Nephron progenitor cell (in vitro differentiated cells): ENCODE results near the gene NR3C2.
A peak's percentile ranks its signal among the peaks of the same experiment; 100 is the strongest.

Experiments
- DNase-seq: peaks from one replicate; pipeline ENCODE4 v3.0.0; 2021
- H3K27ac Mint-ChIP-seq: 2 replicates; pipeline ENCODE4 v1.8.0; 2021; ENCODE audit warnings: mild to moderate bottlenecking, moderate library complexity, mixed read lengths
- H3K27me3 Mint-ChIP-seq: 2 replicates; pipeline ENCODE4 v1.8.0; 2021; ENCODE audit warnings: mild to moderate bottlenecking, low read depth, mixed read lengths; ENCODE audit not compliant: poor library complexity
- H3K36me3 Mint-ChIP-seq: 2 replicates; pipeline ENCODE4 v1.8.0; 2021; ENCODE audit warnings: low read depth, mixed read lengths
- H3K4me1 Mint-ChIP-seq: 2 replicates; pipeline ENCODE4 v1.8.0; 2021; ENCODE audit warnings: mixed read lengths
- H3K4me3 Mint-ChIP-seq: 2 replicates; pipeline ENCODE4 v1.8.0; 2021; ENCODE audit warnings: mild to moderate bottlenecking, moderate library complexity, mixed read lengths
- H3K9me3 Mint-ChIP-seq: 2 replicates; pipeline ENCODE4 v1.8.0; 2021; ENCODE audit warnings: mild to moderate bottlenecking, moderate library complexity, mixed read lengths
- TF ChIP-seq, protein P1 (sequence below): fragments of 200-600 bp; sonication (generic); IDR thresholded peaks from 2 replicates; pipeline ENCODE4 v1.5.0; 2021; ENCODE audit warnings: antibody characterized with exemption

Gene NR3C2

DNA sequence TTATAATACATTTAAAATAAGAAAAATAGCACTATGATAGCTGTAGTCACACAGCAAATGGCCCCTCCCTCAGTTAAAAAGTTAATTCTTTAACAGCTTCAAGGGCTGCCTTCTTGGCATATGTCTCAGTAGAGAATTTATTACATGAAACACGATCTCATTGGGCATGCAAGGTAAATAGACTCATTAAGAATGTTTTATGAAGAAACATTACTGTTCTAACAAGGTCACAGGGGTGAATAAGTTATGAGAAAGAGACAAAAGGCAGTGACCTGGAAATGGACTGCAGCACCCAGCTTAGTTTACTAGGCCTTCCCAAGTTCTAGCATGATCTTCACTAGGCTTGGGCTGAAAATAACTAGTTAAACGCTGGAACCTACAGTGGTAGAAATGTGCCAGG is 277.7 kb downstream of the NR3C2 start:
- H3K4me3 Mint-ChIP-seq = no peak overlapping the region
- no peaks in the 10 kb centered on the region for H3K27me3 Mint-ChIP-seq

DNA sequence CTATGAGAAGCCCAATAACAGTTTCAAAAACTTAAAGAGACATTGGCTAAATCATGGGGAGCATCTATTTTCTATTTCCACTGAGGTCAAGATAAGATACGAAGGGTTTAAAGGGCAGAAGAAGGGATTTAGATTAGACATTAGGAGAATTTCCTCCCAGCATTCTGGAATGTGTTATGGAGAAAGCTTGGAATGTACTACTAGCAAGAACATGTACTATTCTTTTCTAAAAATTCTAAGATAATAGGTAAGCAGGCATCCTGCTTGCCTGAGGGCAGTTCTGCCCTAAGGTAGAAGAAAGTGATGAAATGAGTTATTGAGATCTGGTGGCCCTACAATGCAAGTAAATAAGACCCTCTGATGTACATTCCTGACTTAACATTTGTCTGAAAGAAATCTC is 279.2 kb downstream of the NR3C2 start:
- no peaks in the 10 kb centered on the region for H3K9me3 Mint-ChIP-seq
- no peak for DNase-seq
- peak overlapping the region; percentile 95 for H3K27ac Mint-ChIP-seq
- TF ChIP-seq, protein P1, sequence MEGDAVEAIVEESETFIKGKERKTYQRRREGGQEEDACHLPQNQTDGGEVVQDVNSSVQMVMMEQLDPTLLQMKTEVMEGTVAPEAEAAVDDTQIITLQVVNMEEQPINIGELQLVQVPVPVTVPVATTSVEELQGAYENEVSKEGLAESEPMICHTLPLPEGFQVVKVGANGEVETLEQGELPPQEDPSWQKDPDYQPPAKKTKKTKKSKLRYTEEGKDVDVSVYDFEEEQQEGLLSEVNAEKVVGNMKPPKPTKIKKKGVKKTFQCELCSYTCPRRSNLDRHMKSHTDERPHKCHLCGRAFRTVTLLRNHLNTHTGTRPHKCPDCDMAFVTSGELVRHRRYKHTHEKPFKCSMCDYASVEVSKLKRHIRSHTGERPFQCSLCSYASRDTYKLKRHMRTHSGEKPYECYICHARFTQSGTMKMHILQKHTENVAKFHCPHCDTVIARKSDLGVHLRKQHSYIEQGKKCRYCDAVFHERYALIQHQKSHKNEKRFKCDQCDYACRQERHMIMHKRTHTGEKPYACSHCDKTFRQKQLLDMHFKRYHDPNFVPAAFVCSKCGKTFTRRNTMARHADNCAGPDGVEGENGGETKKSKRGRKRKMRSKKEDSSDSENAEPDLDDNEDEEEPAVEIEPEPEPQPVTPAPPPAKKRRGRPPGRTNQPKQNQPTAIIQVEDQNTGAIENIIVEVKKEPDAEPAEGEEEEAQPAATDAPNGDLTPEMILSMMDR = no peak
- H3K27me3 Mint-ChIP-seq = no peaks in the 10 kb centered on the region
- peaks cover 79% of the 10 kb centered on the region for H3K4me1 Mint-ChIP-seq
- peak overlapping the region; percentile 1 for H3K4me3 Mint-ChIP-seq
- no peaks in the 10 kb centered on the region for H3K36me3 Mint-ChIP-seq

More for the DNA sequence above, 277.7 kb downstream of the NR3C2 start:
- Mint-ChIP-seq H3K4me1 (peaks cover 81% of the 10 kb centered on the region), H3K9me3 (no peaks in the 10 kb centered on the region), H3K27ac (peak overlapping the region; percentile 98), H3K36me3 (no peaks in the 10 kb centered on the region)
- TF ChIP-seq, protein P1 = no peak
- peak; percentile 12 for DNase-seq

DNA sequence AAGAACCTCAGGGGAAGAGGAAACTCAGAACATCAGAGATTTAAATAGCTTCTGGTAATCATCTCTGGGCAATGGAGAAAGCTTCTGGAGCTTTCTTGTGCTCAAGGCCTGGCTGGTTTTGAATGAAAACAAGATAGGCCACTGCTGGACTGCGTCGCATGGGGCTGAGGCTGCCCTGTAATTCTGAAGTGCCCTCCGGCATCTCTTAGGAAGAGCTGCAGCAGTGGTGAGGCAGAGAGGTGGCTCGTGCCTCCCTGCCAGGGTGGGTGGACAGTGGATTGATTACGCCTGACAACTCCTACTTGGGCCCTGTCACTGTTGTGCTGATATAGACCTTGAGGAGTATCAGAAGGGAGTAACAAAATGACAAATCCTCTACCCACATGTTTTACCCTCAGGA is 279.7 kb downstream of the NR3C2 start:
- Mint-ChIP-seq H3K36me3 (no peaks in the 10 kb centered on the region), H3K27ac (peak overlapping the region; percentile 95), H3K4me1 (peaks cover 74% of the 10 kb centered on the region), H3K4me3 (peak overlapping the region; percentile 1), H3K9me3 (no peaks in the 10 kb centered on the region), H3K27me3 (no peaks in the 10 kb centered on the region)
- TF ChIP-seq, protein P1 = no peak
- peak; percentile 10 for DNase-seq

DNA sequence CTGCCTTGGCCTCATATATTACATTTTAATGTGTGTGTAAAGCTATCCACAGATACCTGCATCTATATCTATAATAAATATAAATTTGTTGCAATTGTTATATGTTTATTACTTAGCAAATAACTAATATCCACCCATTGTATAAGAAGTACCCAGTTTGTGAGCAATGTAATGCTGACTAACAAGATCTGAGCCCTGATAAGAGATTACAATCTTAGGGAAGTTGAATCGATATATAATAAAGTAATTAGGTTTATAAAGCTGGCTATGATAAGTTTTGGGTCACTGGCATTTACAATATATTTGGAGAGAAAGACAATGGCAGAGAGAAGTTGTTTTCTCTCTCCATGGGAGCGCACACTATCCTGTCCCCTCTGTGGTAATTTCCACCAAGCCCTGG is 280.6 kb downstream of the NR3C2 start:
- DNase-seq = no peak
- TF ChIP-seq, protein P1 = no peak
- Mint-ChIP-seq H3K27ac (peak overlapping the region; percentile 95), H3K27me3 (no peaks in the 10 kb centered on the region), H3K36me3 (no peaks in the 10 kb centered on the region), H3K4me3 (no peak overlapping the region), H3K9me3 (no peaks in the 10 kb centered on the region), H3K4me1 (peaks cover 65% of the 10 kb centered on the region)

DNA sequence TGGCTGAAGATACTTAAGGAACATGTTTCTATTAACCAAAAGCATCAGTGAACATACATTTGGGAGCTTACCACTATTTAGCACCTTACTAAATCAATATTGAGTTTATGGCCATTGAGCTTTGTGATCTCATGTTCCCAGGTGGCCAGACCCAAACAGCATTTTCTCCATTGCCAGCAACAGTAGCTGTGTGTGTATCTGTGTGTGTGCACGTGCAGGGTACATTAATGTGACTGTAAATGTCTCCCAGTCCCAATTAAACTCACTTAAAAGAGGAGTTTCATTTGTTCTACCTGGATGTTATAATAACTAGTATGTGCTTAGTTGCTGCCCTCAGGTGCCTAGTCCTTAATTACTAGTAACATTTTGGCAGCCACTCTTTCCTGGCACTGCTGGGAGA is 282.4 kb downstream of the NR3C2 start:
- Mint-ChIP-seq H3K4me3 (no peak overlapping the region), H3K36me3 (no peaks in the 10 kb centered on the region), H3K9me3 (peaks cover 9% of the 10 kb centered on the region), H3K27ac (no peak overlapping the region), H3K4me1 (peaks cover 51% of the 10 kb centered on the region), H3K27me3 (peaks cover 3% of the 10 kb centered on the region)
- DNase-seq = no peak
- TF ChIP-seq, protein P1 = no peak

DNA sequence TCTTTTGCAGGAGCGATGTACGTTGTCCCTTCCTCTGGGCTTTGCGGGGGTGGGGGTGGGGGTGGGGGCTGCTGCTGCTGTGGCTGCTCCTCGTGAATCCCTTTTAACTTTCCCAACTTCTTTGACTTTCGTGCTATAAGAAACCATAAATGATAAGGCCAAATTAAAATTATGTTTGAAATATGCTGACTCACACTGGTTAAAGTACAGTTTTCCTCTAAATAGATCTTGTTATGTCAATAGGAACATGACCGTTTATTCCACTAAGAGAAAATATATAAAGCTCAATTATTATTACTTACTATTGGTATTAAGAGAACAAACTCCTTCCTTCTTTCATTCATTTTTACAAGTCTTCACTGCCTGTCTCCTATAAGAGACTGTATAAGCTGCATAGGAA is 287.4 kb downstream of the NR3C2 start:
- Mint-ChIP-seq H3K9me3 (peaks cover 9% of the 10 kb centered on the region), H3K36me3 (no peaks in the 10 kb centered on the region), H3K27me3 (peaks cover 3% of the 10 kb centered on the region), H3K27ac (no peak overlapping the region), H3K4me3 (no peak overlapping the region), H3K4me1 (peaks cover 43% of the 10 kb centered on the region)
- TF ChIP-seq, protein P1 = no peak
- DNase-seq = no peak
